Skeletal muscle tissue (tissue), 5 donors: ENCODE measurements around the gene PPIB. TPM values are rescaled to one million over a fixed set of nuclear protein-coding genes. Genes with fewer than 3 reads are reported as not detected.
"Not testable (repeated sequence)": the region's sequence is repeated elsewhere in the genome, so short reads cannot be mapped to it uniquely, and the experiment has no call there.

Experiments used
- H3K27ac ChIP-seq: one replicate; pipeline ENCODE4 v1.7.0; 2013; ENCODE audit warnings: mild to moderate bottlenecking, low read depth, low read length, inconsistent platforms
- H3K27me3 ChIP-seq, 3 donors: one replicate each; pipeline ENCODE4 v1.7.0; 2013; ENCODE audit warnings: low read length in 3 of 3; ENCODE audit not compliant: control insufficient read depth in 3 of 3, insufficient read depth in 3 of 3
- H3K36me3 ChIP-seq, 3 donors: one replicate each; pipeline ENCODE4 v1.7.0; 2013; ENCODE audit warnings: low read length in 3 of 3; ENCODE audit not compliant: control insufficient read depth in 3 of 3, insufficient read depth in 3 of 3
- H3K4me1 ChIP-seq, 3 donors: one replicate each; pipeline ENCODE4 v1.7.0; 2013; ENCODE audit warnings: low read length in 3 of 3, mild to moderate bottlenecking in 3 of 3; ENCODE audit not compliant: control insufficient read depth in 3 of 3, insufficient read depth in 3 of 3
- H3K4me3 ChIP-seq, 3 donors: one replicate each; pipeline ENCODE4 v1.7.0; 2013; ENCODE audit warnings: low read length in 3 of 3
- H3K9ac ChIP-seq, 3 donors: one replicate each; pipeline ENCODE4 v1.7.0; 2013; ENCODE audit warnings: low read length in 3 of 3, mild to moderate bottlenecking in 3 of 3, moderate library complexity in 2 of 3, low read depth in 1 of 3
- H3K9me3 ChIP-seq, 3 donors: one replicate each; pipeline ENCODE4 v1.7.0; 2013; ENCODE audit warnings: low read length in 3 of 3; ENCODE audit not compliant: control insufficient read depth in 3 of 3
- small RNA-seq: library from RNA; depleted of rRNA; stranded (forward); fragments of <200 nt; gene quantifications from one replicate; pipeline ENCODE3, GENCODE V24; 2014
- total RNA-seq: library from RNA; depleted of rRNA; stranded (reverse); fragments of >200 nt; gene quantifications from one replicate; pipeline ENCODE4 v1.2.3, GENCODE V29; 2014
- donor health status: Osteomylitis.

Gene PPIB
- total RNA-seq, 1 donor from 2014 or later = 199 TPM

- no peaks in the 10 kb centered on the region for H3K9me3 ChIP-seq
- H3K27ac ChIP-seq = peak overlapping the region; percentile 31
- peak overlapping the region in 1 of 3 donors; percentile 25 for H3K9ac ChIP-seq
- no peaks in the 10 kb centered on the region for H3K27me3 ChIP-seq
- no peak overlapping the region for H3K4me3 ChIP-seq
- H3K4me1 ChIP-seq = peaks cover 11 to 24% (median 13%) of the 10 kb centered on the region in 3 donors
- H3K36me3 ChIP-seq = peaks cover 17 to 31% (median 30%) of the 10 kb centered on the region in 3 donors
Measured at GRCh38 chr15:64112073-64112772, 50.6 kb downstream of the PPIB start.

GRCh38 chr15:64111679-64112050, 51.2 kb downstream of the PPIB start:
- H3K4me3 ChIP-seq = peak overlapping the region in 1 of 3 donors; percentile 4
- H3K4me1 ChIP-seq = peaks cover 13 to 29% (median 15%) of the 10 kb centered on the region in 3 donors
- H3K27me3 ChIP-seq = no peaks in the 10 kb centered on the region
- H3K9me3 ChIP-seq = no peaks in the 10 kb centered on the region
- peak overlapping the region in 1 of 3 donors; percentile 25 for H3K9ac ChIP-seq
- peaks cover 17 to 27% (median 25%) of the 10 kb centered on the region in 3 donors for H3K36me3 ChIP-seq
- peak overlapping the region; percentile 31 for H3K27ac ChIP-seq

GRCh38 chr15:64110950-64111678, 51.7 kb downstream of the PPIB start:
- Histone ChIP-seq H3K9ac (no peak overlapping the region), H3K9me3 (no peaks in the 10 kb centered on the region), H3K27me3 (no peaks in the 10 kb centered on the region), H3K4me1 (peaks cover 15 to 29% (median 20%) of the 10 kb centered on the region in 3 donors), H3K27ac (no peak overlapping the region), H3K4me3 (no peak overlapping the region), H3K36me3 (peaks cover 14 to 24% (median 21%) of the 10 kb centered on the region in 3 donors)

- peaks cover 21 to 35% (median 27%) of the 10 kb centered on the region in 3 donors for H3K4me1 ChIP-seq
- peaks cover 14 to 19% (median 16%) of the 10 kb centered on the region in 3 donors for H3K36me3 ChIP-seq
- not testable (repeated sequence) for H3K9ac ChIP-seq, H3K27me3 ChIP-seq, H3K9me3 ChIP-seq, H3K27ac ChIP-seq, H3K4me3 ChIP-seq
Measured at GRCh38 chr15:64110108-64110701, 52.6 kb downstream of the PPIB start.

GRCh38 chr15:64107337-64107736, 55.5 kb downstream of the PPIB start:
- no peak overlapping the region for H3K9ac ChIP-seq
- no peaks in the 10 kb centered on the region for H3K27me3 ChIP-seq
- no peak overlapping the region for H3K27ac ChIP-seq
- H3K9me3 ChIP-seq = no peaks in the 10 kb centered on the region
- H3K4me3 ChIP-seq = no peak overlapping the region
- peaks cover 0 to 2% (median 0%) of the 10 kb centered on the region in 3 donors for H3K36me3 ChIP-seq
- peaks cover 22 to 39% (median 27%) of the 10 kb centered on the region in 3 donors for H3K4me1 ChIP-seq

Small RNA genes within 50 kb of the gene (small RNA-seq; reads per million reads assigned to genes)
- not detected for gene RF00019

Other genes with a start within 250 kb of the PPIB start
- 2.6 TPM for gene DAPK2, start 116.5 kb downstream of the PPIB start, total RNA-seq
- 54.8 TPM for gene CIAO2A, start 69.2 kb downstream of the PPIB start, total RNA-seq
- gene SNX1, start 67.0 kb downstream of the PPIB start, total RNA-seq = 26.6 TPM
- 1.0 TPM for gene SNX22, start 11.3 kb downstream of the PPIB start, total RNA-seq
- 26.6 TPM for gene CSNK1G1, start 193.2 kb upstream of the PPIB start, total RNA-seq
- gene PCLAF, start 218.4 kb upstream of the PPIB start, total RNA-seq = 12.0 TPM
- 12.0 TPM for gene TRIP4, start 224.8 kb upstream of the PPIB start, total RNA-seq